Neuron (in vitro differentiated cells): ENCODE data around the gene KCNA10.

ENCODE experiments used
- H2AFZ ChIP-seq: one replicate; pipeline ENCODE4 v1.6.1; 2013; ENCODE audit warnings: low read depth, mild to moderate bottlenecking, inconsistent platforms, low read length, moderate library complexity
- H3K27me3 ChIP-seq: one replicate; pipeline ENCODE4 v1.6.1; 2013; ENCODE audit warnings: low read length; ENCODE audit not compliant: insufficient read depth
- H3K36me3 ChIP-seq: one replicate; pipeline ENCODE4 v1.6.1; 2013; ENCODE audit warnings: low read length; ENCODE audit not compliant: insufficient read depth
- H3K4me1 ChIP-seq: one replicate; pipeline ENCODE4 v1.6.1; 2013; ENCODE audit warnings: low read length; ENCODE audit not compliant: insufficient read depth
- H3K4me3 ChIP-seq: 2 replicates; pipeline ENCODE4 v1.5.1; 2013; ENCODE audit warnings: mild to moderate bottlenecking, low read length, moderate library complexity
- H3K9me3 ChIP-seq: one replicate; pipeline ENCODE4 v1.6.1; 2013; ENCODE audit warnings: low read length

The KCNA10 gene

DNA sequence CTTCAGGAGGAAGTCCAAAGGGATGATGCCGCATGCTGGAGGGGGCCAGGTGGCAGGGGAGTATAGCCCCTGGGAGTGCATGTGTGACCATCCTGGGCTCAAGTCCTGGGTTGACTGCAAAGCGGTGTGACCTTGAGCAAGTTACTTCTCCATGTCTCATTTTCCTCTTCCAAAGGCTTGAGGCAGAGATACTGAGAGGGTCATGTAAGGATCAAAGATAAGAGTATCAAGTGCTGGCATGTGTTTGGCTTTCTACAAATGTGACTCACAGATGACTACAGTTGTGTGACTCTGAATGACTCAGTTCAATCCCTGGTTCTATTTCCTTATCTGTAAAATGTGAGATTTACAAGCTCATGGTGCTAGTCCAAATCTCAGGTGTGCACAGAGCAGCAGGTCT lies 41.9 kb downstream of the KCNA10 start:
- Histone ChIP-seq H3K4me3 (no peak overlapping the region), H2AFZ (no peak overlapping the region), H3K27me3 (peaks cover 5% of the 10 kb centered on the region), H3K4me1 (no peaks in the 10 kb centered on the region), H3K36me3 (no peaks in the 10 kb centered on the region), H3K9me3 (no peaks in the 10 kb centered on the region)

DNA sequence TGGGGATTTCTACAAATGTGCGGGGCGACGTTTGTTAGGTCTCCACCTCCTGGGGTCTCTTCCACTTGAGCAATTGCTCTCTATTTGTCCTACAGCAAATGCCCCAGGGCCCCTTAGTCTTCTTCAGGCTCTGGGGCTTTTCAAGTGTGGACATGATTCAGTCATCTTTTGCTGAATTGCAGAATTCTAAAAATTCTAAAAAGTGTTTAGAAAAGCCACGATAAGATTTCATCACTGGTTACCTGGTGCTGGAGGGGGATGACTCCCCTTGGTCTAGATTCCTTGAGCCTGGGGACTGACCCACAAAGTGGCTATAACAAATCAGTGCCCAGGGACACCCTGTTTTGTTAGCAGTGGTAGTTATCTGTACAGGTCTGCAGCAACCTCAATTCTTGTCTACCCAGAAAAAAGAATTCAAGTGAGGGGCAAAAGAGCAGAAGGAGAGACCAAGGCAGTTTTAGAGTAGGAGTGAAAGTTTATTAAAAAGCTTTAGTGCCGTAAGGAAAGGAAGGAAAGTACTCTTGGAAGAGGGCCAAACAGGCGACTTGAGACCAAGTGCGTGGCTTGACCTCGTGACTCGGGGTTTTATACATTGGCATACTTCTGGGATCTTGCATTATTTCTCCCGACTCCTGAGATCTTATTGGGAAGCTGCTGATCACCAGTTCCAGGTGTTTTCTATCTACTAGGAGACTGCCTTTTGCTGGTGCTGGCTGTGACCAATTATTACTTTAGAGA lies 42.8 kb downstream of the KCNA10 start:
- Histone ChIP-seq H3K9me3 (no peaks in the 10 kb centered on the region), H3K27me3 (no peaks in the 10 kb centered on the region), H3K4me1 (no peaks in the 10 kb centered on the region), H3K4me3 (no peak overlapping the region), H2AFZ (no peak overlapping the region), H3K36me3 (no peaks in the 10 kb centered on the region)

DNA sequence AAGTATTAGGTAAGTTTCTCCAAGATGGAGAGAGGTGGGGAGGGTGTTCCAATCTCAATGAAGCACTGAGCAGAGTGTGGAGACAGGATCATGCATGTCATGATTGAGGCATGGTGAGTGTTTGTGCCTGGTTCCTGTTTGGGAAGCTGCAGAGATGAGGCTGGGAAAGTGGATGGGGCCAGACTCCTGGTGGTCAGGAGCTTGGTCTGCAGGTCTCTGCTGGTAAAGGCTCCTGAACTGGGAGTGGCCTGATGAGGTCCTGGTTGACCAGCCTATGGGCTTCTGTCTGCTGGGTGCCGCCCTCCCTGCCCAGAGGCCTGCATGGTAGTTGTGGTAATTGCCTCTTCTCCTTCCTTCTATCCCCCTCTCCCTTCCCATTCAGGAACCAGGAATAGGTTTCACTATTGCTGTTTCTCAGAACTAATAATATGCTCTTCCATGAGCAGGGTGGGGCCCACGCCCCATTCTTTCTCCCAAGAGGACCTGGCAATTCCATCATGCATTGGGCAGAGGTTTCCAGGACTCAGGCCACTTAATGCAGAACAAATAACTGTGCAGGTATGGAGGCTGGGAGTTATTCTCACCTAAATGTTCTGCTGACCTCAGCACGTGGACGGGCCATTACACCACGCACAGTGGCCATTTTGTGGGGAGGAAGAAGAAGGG lies 43.5 kb downstream of the KCNA10 start:
- Histone ChIP-seq H3K4me3 (no peak overlapping the region), H3K4me1 (no peaks in the 10 kb centered on the region), H2AFZ (no peak overlapping the region), H3K36me3 (no peaks in the 10 kb centered on the region), H3K9me3 (no peaks in the 10 kb centered on the region), H3K27me3 (no peaks in the 10 kb centered on the region)

DNA sequence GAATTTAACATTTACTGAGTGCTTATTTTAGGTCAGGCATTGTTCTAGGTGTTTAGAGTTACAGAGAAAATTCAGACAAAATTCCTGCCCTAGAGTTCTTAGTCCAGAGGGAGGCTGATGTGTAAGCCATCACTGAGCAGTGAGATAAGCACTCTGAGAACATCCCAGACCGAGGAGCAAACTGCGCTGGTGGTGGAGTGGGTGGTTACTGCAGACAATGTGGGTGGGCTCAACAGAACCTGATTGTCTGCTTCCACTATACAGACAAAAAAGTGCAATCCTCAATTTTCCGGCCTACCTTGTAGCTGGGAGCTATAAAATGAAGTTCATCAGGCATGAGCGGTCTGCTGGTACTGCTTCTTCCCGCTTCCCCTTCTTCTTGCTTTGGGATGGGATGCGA lies 44.5 kb downstream of the KCNA10 start:
- Histone ChIP-seq H3K4me1 (no peaks in the 10 kb centered on the region), H3K4me3 (no peak overlapping the region), H3K9me3 (no peaks in the 10 kb centered on the region), H3K36me3 (no peaks in the 10 kb centered on the region), H3K27me3 (no peaks in the 10 kb centered on the region), H2AFZ (no peak overlapping the region)

DNA sequence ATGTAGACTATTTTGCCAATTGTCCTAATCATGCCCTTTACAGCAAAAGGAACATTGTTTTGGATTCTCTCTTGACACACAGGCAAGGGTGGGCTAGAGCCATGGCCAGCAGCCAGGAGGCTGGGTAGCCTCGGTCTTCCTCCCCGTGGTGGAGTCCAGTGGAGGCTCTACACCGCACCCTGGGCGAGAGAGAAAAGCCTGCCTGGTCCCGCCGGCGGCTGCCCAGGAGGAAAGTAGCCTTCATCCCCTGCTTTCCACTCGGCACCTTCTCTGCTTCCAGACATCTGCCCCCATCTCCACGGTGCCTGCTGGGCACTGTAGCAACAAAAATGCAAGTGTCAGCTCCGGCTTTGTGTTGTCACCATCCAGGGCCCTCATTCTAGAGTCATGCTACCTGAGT lies 46.4 kb downstream of the KCNA10 start:
- no peaks in the 10 kb centered on the region for H3K4me1 ChIP-seq
- no peak overlapping the region for H2AFZ ChIP-seq
- no peak overlapping the region for H3K4me3 ChIP-seq
- H3K9me3 ChIP-seq: no peaks in the 10 kb centered on the region
- peaks cover 2% of the 10 kb centered on the region for H3K27me3 ChIP-seq
- no peaks in the 10 kb centered on the region for H3K36me3 ChIP-seq

DNA sequence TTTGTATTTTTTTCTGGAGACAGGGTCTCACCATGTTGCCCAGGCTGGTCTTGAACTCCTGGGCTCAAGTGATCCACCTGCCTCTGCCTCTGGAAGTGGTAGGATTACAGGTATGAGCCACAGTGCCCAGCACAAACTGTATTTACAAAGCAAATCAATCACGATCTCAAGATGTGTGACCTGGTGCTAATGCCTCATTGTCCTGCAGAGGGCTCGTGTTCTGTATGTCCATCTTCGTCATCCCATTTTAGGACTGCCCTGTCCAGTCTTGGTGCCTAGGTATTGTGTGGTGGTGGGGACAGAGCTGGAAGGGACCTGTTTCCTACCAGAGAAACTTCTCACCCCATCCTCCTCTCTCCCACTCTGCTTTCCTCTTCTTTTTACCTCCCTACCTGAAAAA lies 47.8 kb downstream of the KCNA10 start:
- peaks cover 7% of the 10 kb centered on the region for H3K27me3 ChIP-seq
- H2AFZ ChIP-seq: no peak overlapping the region
- no peaks in the 10 kb centered on the region for H3K36me3 ChIP-seq
- no peak overlapping the region for H3K4me3 ChIP-seq
- H3K9me3 ChIP-seq: no peaks in the 10 kb centered on the region
- no peaks in the 10 kb centered on the region for H3K4me1 ChIP-seq
